ENCODE measurements around the gene ZNF785. TPM values are rescaled to one million over a fixed set of nuclear protein-coding genes. Genes with fewer than 3 reads are reported as not detected.
A peak's percentile ranks its signal among the peaks of the same experiment; 100 is the strongest.

The ZNF785 gene
- total RNA-seq, 2 donors from 2014 or later: 10.9 to 12.6 TPM

DNA sequence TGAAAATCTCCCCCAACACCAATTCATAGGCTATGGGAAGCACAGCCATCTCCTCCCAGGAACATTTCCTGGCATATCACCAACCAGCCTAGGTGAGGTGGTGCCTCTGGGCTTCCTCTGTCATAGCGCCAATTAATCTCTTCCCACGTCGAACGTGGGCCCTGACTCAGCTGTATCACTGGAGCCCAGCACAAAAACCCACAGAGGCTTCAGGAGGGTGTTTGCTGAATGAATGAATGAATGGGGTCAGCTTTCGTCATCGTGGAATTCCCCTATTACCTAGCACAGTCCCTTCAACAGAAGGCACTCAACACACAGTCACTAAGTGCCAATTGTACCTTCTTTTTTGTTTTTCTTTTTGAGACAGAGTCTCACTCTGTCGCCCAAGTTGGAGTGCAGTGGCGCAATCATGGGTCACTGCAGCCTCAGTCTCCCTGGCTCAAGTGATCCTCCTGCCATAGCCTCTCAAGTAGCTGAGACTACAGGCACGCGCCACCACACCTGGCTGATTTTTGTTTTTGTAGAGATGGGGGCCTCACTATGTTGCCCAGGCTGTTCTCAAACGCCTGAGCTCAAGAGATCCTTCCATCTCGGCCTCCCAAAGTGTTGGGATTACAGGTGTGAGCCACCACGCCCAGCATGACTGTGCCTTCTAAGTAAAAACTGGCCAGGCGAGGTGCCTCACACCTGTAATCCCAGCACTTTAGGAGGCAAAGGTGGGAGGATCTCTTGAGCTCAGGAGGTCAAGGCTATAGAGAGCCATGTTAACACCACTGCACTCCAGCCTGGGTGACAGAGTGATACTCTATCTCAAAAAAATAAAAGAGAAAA is 18.1 kb downstream of the ZNF785 start:
- Mint-ChIP-seq H3K4me3 (peak overlapping the region; percentile 81 to 93), H3K36me3 (ENCODE audit: insufficient read depth in 2 of 2) (no peaks in the 10 kb centered on the region), H3K27ac (peak overlapping the region; percentile 98), H3K27me3 (ENCODE audit: low read depth) (no peaks in the 10 kb centered on the region), H3K4me1 (ENCODE audit: low read depth) (peaks cover 45% of the 10 kb centered on the region), H3K9me3 (no peaks in the 10 kb centered on the region)
- DNase-seq: peak; percentile 71 to 84
- peak; percentile 47 to 59 for ATAC-seq (replicated peaks in 1 of 2)

- H3K4me3 Mint-ChIP-seq: no peak overlapping the region
- H3K9me3 Mint-ChIP-seq: no peaks in the 10 kb centered on the region
- H3K27ac Mint-ChIP-seq: peak overlapping the region; percentile 83
- no peaks in the 10 kb centered on the region for H3K36me3 Mint-ChIP-seq (ENCODE audit: insufficient read depth in 2 of 2)
- H3K27me3 Mint-ChIP-seq (ENCODE audit: low read depth): no peaks in the 10 kb centered on the region
- no peak for DNase-seq
- ATAC-seq (replicated peaks in 1 of 2): no peak
- H3K4me1 Mint-ChIP-seq (ENCODE audit: low read depth): peaks cover 44% of the 10 kb centered on the region
These were observed 19.0 kb downstream of the ZNF785 start for GRCh38 chr16:30566531-30566930.

- Mint-ChIP-seq H3K9me3 (no peaks in the 10 kb centered on the region), H3K4me3 (no peak overlapping the region), H3K36me3 (ENCODE audit: insufficient read depth in 2 of 2) (no peaks in the 10 kb centered on the region), H3K27me3 (ENCODE audit: low read depth) (no peaks in the 10 kb centered on the region), H3K27ac (no peak overlapping the region), H3K4me1 (ENCODE audit: low read depth) (peaks cover 48% of the 10 kb centered on the region)
- DNase-seq (no peak), ATAC-seq (replicated peaks in 1 of 2) (no peak)
These were observed 19.5 kb downstream of the ZNF785 start for GRCh38 chr16:30565984-30566383.

DNA sequence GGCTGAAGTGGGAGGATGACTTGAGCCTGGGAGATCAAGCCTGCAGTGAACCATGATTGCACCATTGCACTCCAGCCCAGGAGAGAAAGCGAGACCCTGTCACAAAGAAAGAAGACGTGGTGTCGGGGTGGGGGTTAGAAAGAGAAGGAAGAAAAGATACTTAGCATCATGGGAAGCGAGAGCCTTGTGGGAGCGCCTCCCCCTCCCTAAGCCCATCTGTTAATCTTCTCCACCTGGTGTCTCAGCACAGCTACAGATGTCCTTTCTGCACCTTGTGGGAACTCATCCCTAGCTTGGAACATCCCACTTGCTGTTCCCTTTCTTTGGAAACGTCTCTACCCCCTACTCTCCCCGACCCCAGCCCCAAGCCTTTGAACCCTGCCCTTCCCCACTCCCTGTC is 20.0 kb downstream of the ZNF785 start:
- H3K4me1 Mint-ChIP-seq (ENCODE audit: low read depth): peaks cover 47% of the 10 kb centered on the region
- no peak for DNase-seq
- H3K27me3 Mint-ChIP-seq (ENCODE audit: low read depth): no peaks in the 10 kb centered on the region
- H3K36me3 Mint-ChIP-seq (ENCODE audit: insufficient read depth in 2 of 2): no peaks in the 10 kb centered on the region
- no peak for ATAC-seq (replicated peaks in 1 of 2)
- no peak overlapping the region for H3K27ac Mint-ChIP-seq
- H3K9me3 Mint-ChIP-seq: no peaks in the 10 kb centered on the region
- no peak overlapping the region for H3K4me3 Mint-ChIP-seq

- H3K4me1 Mint-ChIP-seq (ENCODE audit: low read depth): peaks cover 46% of the 10 kb centered on the region
- DNase-seq: no peak
- peak overlapping the region; percentile 90 for H3K4me3 Mint-ChIP-seq
- ATAC-seq (replicated peaks in 1 of 2): no peak
- no peaks in the 10 kb centered on the region for H3K9me3 Mint-ChIP-seq
- no peak overlapping the region for H3K27ac Mint-ChIP-seq
- H3K36me3 Mint-ChIP-seq (ENCODE audit: insufficient read depth in 2 of 2): peaks cover 0 to 5% of the 10 kb centered on the region in 2 donors
- H3K27me3 Mint-ChIP-seq (ENCODE audit: low read depth): no peaks in the 10 kb centered on the region
These were observed 23.5 kb downstream of the ZNF785 start for GRCh38 chr16:30562021-30562420.

DNA sequence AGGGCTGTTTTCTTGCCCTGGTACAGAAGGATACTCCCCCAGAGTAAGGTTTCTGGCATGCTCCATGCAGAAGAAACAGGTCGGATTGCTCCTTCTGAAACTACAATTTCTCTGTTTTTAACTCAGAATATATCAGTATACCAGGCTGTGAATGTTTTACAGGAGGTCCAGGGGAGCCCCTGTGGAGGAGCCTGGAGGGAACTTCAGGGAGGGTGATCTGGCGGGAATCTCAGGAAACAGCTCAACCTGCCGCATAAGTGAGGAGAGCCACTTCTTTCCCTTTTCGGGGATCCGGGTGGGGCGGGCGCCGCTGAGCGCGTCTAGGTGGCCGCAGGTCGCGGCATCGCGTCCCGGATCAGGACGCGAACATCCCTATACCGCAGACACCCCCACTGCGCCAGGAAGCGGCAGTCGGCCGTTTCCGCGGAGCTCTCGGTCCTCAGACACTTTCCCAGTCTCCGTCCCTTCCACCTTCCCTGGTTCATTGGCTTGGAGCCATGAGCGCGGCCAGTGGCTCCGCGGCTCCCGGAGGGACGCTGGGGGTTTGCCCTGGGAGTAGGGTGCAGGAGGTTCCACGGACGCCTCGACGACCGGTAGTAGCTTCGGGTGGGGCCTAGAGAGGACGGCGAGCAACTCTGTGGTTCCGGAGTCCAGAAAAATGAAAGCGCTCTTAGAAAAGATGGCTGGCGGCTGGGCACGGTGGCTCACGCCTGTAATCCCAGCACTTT is 24.2 kb downstream of the ZNF785 start:
- H3K36me3 Mint-ChIP-seq (ENCODE audit: insufficient read depth in 2 of 2): peaks cover 0 to 5% of the 10 kb centered on the region in 2 donors
- no peak for ATAC-seq (replicated peaks in 1 of 2)
- peak overlapping the region; percentile 40 for H3K27ac Mint-ChIP-seq
- H3K9me3 Mint-ChIP-seq: no peaks in the 10 kb centered on the region
- DNase-seq: no peak
- peak overlapping the region; percentile 90 for H3K4me3 Mint-ChIP-seq
- peaks cover 46% of the 10 kb centered on the region for H3K4me1 Mint-ChIP-seq (ENCODE audit: low read depth)
- no peaks in the 10 kb centered on the region for H3K27me3 Mint-ChIP-seq (ENCODE audit: low read depth)

GRCh38 chr16:30559690-30560089 is 25.8 kb downstream of the ZNF785 start:
- Mint-ChIP-seq H3K36me3 (ENCODE audit: insufficient read depth in 2 of 2) (peaks cover 0 to 5% of the 10 kb centered on the region in 2 donors), H3K9me3 (no peaks in the 10 kb centered on the region), H3K27me3 (ENCODE audit: low read depth) (no peaks in the 10 kb centered on the region), H3K27ac (no peak overlapping the region), H3K4me3 (peak overlapping the region; percentile 35 to 51), H3K4me1 (ENCODE audit: low read depth) (peaks cover 49% of the 10 kb centered on the region)
- ATAC-seq (replicated peaks in 1 of 2) (no peak), DNase-seq (no peak)

DNA sequence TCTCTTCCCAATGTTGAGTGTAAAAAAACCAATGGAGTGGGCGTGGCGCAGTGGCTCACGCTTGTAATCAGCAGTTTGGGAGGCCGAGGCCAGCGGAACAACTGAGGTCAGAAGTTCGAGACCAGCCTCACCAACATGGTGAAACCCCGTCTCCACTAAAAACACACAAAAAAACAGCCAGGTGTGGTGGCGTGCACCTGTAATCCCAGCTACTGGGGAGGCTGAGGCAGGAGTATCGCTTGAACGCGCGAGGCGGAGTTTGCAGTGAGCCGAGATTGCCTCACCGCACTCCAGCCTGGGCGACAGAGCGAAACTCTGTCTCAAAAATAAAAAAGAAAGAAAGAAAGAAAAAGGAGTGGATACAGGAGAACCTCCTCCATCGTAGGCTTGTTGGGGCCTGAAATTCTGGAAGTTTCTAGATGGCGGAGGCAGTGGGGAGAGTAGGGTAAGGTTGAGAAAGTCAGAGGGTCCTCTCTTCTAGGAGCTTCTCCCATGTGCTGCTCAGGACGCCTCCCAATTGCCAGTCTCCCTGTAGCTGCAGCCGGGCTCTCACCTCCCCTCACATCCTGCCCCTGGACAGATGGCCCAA is 26.6 kb downstream of the ZNF785 start:
- Mint-ChIP-seq H3K4me1 (ENCODE audit: low read depth) (peaks cover 57% of the 10 kb centered on the region), H3K27ac (peak overlapping the region; percentile 85), H3K9me3 (no peaks in the 10 kb centered on the region), H3K36me3 (ENCODE audit: insufficient read depth in 2 of 2) (peaks cover 0 to 10% of the 10 kb centered on the region in 2 donors), H3K4me3 (peak overlapping the region; percentile 90 to 94), H3K27me3 (ENCODE audit: low read depth) (no peaks in the 10 kb centered on the region)
- no peak for DNase-seq
- ATAC-seq (replicated peaks in 1 of 2): no peak

- peak within 1 kb of the TSS; percentile 93 for H3K27ac Mint-ChIP-seq
- H3K4me1 Mint-ChIP-seq (ENCODE audit: low read depth): peaks cover 64% of the 10 kb centered on the region
- no peaks in the 10 kb centered on the region for H3K9me3 Mint-ChIP-seq
These were observed 27.3 kb downstream of the ZNF785 start, which contains the start of gene ZNF764 for GRCh38 chr16:30557957-30558788. Gene ZNF764 (minus strand): TSS chr16:30558374. CDS start chr16:30558182, 192 bp downstream.

GRCh38 chr16:30557707-30557956 is 27.9 kb downstream of the ZNF785 start:
- ATAC-seq (replicated peaks in 1 of 2): no peak
- Mint-ChIP-seq H3K9me3 (no peaks in the 10 kb centered on the region), H3K27me3 (ENCODE audit: low read depth) (no peaks in the 10 kb centered on the region), H3K4me1 (ENCODE audit: low read depth) (peaks cover 69% of the 10 kb centered on the region), H3K27ac (peak overlapping the region; percentile 93), H3K4me3 (peak overlapping the region; percentile 90 to 94), H3K36me3 (ENCODE audit: insufficient read depth in 2 of 2) (peaks cover 0 to 10% of the 10 kb centered on the region in 2 donors)
- no peak for DNase-seq

More at GRCh38 chr16:30557957-30558788, 27.3 kb downstream of the ZNF785 start, which contains the start of gene ZNF764:
- H3K4me3 Mint-ChIP-seq: peak within 1 kb of the TSS; percentile 90 to 94
- no peaks in the 10 kb centered on the region for H3K27me3 Mint-ChIP-seq (ENCODE audit: low read depth)
- peak; percentile 97 to 98 for DNase-seq
- peaks cover 0 to 10% of the 10 kb centered on the region in 2 donors for H3K36me3 Mint-ChIP-seq (ENCODE audit: insufficient read depth in 2 of 2)
- peak; percentile 95 for ATAC-seq (replicated peaks in 1 of 2)

GRCh38 chr16:30556125-30556473 is 29.4 kb downstream of the ZNF785 start:
- Mint-ChIP-seq H3K36me3 (ENCODE audit: insufficient read depth in 2 of 2) (peaks cover 3 to 10% of the 10 kb centered on the region in 2 donors), H3K27me3 (ENCODE audit: low read depth) (no peaks in the 10 kb centered on the region), H3K4me1 (ENCODE audit: low read depth) (peaks cover 77% of the 10 kb centered on the region), H3K27ac (peak overlapping the region; percentile 68), H3K9me3 (no peaks in the 10 kb centered on the region), H3K4me3 (peak overlapping the region; percentile 77 to 94)
- ATAC-seq (replicated peaks in 1 of 2): no peak
- DNase-seq: no peak

DNA sequence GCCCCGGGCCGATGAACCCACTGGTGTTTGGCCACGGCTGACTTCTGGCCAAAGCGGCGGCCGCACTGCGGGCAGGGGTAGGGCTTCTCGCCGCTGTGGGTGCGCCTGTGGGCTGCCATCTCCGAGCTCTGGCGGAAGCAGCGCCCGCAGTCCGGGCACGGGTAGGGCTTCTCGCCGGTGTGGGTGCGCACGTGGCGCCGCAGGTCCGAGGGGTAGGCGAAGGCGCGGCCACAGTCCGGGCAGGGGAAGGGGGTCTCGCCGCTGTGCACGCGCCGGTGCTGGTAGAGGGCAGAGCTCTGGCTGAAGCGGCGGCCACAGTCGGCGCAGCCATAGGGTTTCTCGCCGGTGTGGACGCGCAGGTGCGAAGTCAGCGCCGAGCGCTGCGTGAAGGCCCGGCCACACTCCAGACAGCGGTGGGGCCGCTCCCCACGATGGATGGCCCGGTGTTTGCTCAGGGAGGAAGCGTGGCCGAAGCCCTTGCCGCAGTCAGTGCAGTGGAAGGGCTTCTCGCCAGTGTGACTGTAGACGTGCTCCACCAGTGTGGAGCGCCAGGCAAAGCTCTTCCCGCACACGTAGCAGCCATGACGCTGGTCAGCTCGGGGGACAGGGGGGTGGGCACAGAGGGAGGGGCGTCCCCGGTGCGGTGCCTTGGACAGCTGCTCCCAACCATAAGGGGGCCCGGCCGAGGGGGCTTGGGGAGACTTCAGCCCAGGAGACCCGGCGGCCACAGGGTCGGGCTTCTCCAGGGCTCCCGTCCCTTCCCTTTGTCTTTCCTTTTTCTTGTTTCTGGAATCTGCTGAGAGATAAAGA is 30.0 kb downstream of the ZNF785 start:
- Mint-ChIP-seq H3K27me3 (ENCODE audit: low read depth) (no peaks in the 10 kb centered on the region), H3K9me3 (no peaks in the 10 kb centered on the region), H3K27ac (peak overlapping the region; percentile 68), H3K36me3 (ENCODE audit: insufficient read depth in 2 of 2) (peaks cover 3 to 10% of the 10 kb centered on the region in 2 donors), H3K4me1 (ENCODE audit: low read depth) (peaks cover 76% of the 10 kb centered on the region), H3K4me3 (peak overlapping the region; percentile 77 to 94)
- DNase-seq (no peak), ATAC-seq (replicated peaks in 1 of 2) (no peak)
